GM23338 (cell line): Measurements from ENCODE around the gene TRAPPC4.
"Not testable (repeated sequence)": the region's sequence is repeated elsewhere in the genome, so short reads cannot be mapped to it uniquely, and the experiment has no call there.

Experiments
- CREB1 ChIP-seq: fragments of 250-450 bp; sonication (Bioruptor Pico); IDR thresholded peaks from 2 replicates; pipeline ENCODE4 v1.5.0; 2020; ENCODE audit warnings: low read depth, mild to moderate bottlenecking, moderate library complexity
- EZH2 ChIP-seq: fragments of 200-600 bp; sonication (generic); IDR thresholded peaks from one replicate; pipeline ENCODE4 v1.8.0; 2017; ENCODE audit warnings: antibody characterized with exemption, mild to moderate bottlenecking, low read depth; ENCODE audit not compliant: unreplicated experiment
- EZH2phosphoT487 ChIP-seq: fragments of 200-600 bp; sonication (generic); IDR thresholded peaks from one replicate; pipeline ENCODE4 v1.8.1; 2018; ENCODE audit warnings: antibody characterized with exemption; ENCODE audit not compliant: unreplicated experiment
- JUNB ChIP-seq: IDR thresholded peaks from one replicate; pipeline ENCODE4 v1.6.1; 2016; ENCODE audit warnings: antibody characterized with exemption; ENCODE audit not compliant: unreplicated experiment
- NANOG ChIP-seq: IDR thresholded peaks from 2 replicates; pipeline ENCODE4 v1.6.1; 2016; ENCODE audit warnings: antibody characterized with exemption, borderline replicate concordance
- POLR2AphosphoS5 ChIP-seq: IDR thresholded peaks from 2 replicates; pipeline ENCODE4 v1.6.1; 2016; ENCODE audit warnings: antibody characterized with exemption, low read depth
- STAT1 ChIP-seq: IDR thresholded peaks from one replicate; pipeline ENCODE4 v1.6.1; 2016; ENCODE audit warnings: antibody characterized with exemption; ENCODE audit not compliant: unreplicated experiment
- ZNF114 ChIP-seq: fragments of 250-450 bp; sonication (Bioruptor Pico); IDR thresholded peaks from 2 replicates; pipeline ENCODE4 v1.5.0; 2020; ENCODE audit warnings: mild to moderate bottlenecking, moderate library complexity
- ZNF331 ChIP-seq: fragments of 250-450 bp; sonication (Bioruptor Pico); IDR thresholded peaks from 2 replicates; pipeline ENCODE4 v1.5.0; 2020; ENCODE audit warnings: low read depth, mild to moderate bottlenecking, moderate library complexity
- TF ChIP-seq, protein P1 (sequence below), 2 experiments: fragments of 200-600 bp in 1 of 2; sonication (generic) in 1 of 2; conservative IDR thresholded peaks; 2 replicates each; pipeline versions ENCODE4 v1.5.1 to v1.6.1; 2016 to 2017; ENCODE audit warnings: antibody characterized with exemption in 2 of 2, low read depth in 2 of 2, mild to moderate bottlenecking in 2 of 2, moderate library complexity in 1 of 2
- TF ChIP-seq, protein P2 (sequence below): IDR thresholded peaks from one replicate; pipeline ENCODE4 v1.6.1; 2018; ENCODE audit warnings: antibody characterized with exemption; ENCODE audit not compliant: unreplicated experiment
- TF ChIP-seq, protein P3 (sequence below): IDR thresholded peaks from 2 replicates; pipeline ENCODE4 v1.6.1; 2016; ENCODE audit warnings: antibody characterized with exemption
- TF ChIP-seq, protein P4 (sequence below): fragments of 250-450 bp; sonication (Bioruptor Pico); IDR thresholded peaks from 2 replicates; pipeline ENCODE4 v1.5.0; 2020; ENCODE audit warnings: mild to moderate bottlenecking, moderate library complexity

DNA sequence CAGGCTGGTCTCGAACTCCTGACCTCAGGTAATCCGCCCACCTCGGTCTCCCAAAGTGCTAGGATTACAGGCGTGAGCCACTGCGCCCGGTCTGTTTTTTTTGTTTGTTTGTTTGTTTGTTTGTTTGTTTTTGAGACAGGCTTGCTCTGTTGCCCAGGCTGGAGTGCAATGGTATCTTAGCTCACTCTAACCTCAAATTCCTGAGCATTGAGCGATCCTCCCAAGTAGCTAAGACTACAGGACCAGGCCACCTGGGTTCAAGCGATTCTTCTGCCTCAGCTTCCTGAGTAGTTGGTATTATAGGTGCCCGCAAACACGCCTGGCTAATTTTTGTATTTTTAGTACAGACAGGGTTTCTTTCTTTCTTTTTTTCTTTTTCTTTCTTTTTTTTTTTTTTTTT lies 14.9 kb downstream of the TRAPPC4 start:
- not testable (repeated sequence) for TF ChIP-seq EZH2phosphoT487; STAT1; EZH2; POLR2AphosphoS5; CREB1; ZNF331; NANOG; JUNB; ZNF114 (CRISPR knock-in tag)
- TF ChIP-seq, protein P1, sequence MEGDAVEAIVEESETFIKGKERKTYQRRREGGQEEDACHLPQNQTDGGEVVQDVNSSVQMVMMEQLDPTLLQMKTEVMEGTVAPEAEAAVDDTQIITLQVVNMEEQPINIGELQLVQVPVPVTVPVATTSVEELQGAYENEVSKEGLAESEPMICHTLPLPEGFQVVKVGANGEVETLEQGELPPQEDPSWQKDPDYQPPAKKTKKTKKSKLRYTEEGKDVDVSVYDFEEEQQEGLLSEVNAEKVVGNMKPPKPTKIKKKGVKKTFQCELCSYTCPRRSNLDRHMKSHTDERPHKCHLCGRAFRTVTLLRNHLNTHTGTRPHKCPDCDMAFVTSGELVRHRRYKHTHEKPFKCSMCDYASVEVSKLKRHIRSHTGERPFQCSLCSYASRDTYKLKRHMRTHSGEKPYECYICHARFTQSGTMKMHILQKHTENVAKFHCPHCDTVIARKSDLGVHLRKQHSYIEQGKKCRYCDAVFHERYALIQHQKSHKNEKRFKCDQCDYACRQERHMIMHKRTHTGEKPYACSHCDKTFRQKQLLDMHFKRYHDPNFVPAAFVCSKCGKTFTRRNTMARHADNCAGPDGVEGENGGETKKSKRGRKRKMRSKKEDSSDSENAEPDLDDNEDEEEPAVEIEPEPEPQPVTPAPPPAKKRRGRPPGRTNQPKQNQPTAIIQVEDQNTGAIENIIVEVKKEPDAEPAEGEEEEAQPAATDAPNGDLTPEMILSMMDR (conservative IDR thresholded peaks at IDR 0.05; ENCODE audit: low read depth in 2 of 2) = not testable (repeated sequence)
- TF ChIP-seq, protein P2, sequence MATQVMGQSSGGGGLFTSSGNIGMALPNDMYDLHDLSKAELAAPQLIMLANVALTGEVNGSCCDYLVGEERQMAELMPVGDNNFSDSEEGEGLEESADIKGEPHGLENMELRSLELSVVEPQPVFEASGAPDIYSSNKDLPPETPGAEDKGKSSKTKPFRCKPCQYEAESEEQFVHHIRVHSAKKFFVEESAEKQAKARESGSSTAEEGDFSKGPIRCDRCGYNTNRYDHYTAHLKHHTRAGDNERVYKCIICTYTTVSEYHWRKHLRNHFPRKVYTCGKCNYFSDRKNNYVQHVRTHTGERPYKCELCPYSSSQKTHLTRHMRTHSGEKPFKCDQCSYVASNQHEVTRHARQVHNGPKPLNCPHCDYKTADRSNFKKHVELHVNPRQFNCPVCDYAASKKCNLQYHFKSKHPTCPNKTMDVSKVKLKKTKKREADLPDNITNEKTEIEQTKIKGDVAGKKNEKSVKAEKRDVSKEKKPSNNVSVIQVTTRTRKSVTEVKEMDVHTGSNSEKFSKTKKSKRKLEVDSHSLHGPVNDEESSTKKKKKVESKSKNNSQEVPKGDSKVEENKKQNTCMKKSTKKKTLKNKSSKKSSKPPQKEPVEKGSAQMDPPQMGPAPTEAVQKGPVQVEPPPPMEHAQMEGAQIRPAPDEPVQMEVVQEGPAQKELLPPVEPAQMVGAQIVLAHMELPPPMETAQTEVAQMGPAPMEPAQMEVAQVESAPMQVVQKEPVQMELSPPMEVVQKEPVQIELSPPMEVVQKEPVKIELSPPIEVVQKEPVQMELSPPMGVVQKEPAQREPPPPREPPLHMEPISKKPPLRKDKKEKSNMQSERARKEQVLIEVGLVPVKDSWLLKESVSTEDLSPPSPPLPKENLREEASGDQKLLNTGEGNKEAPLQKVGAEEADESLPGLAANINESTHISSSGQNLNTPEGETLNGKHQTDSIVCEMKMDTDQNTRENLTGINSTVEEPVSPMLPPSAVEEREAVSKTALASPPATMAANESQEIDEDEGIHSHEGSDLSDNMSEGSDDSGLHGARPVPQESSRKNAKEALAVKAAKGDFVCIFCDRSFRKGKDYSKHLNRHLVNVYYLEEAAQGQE = not testable (repeated sequence)
- TF ChIP-seq, protein P3, sequence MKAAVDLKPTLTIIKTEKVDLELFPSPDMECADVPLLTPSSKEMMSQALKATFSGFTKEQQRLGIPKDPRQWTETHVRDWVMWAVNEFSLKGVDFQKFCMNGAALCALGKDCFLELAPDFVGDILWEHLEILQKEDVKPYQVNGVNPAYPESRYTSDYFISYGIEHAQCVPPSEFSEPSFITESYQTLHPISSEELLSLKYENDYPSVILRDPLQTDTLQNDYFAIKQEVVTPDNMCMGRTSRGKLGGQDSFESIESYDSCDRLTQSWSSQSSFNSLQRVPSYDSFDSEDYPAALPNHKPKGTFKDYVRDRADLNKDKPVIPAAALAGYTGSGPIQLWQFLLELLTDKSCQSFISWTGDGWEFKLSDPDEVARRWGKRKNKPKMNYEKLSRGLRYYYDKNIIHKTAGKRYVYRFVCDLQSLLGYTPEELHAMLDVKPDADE = not testable (repeated sequence)
- TF ChIP-seq, protein P4, sequence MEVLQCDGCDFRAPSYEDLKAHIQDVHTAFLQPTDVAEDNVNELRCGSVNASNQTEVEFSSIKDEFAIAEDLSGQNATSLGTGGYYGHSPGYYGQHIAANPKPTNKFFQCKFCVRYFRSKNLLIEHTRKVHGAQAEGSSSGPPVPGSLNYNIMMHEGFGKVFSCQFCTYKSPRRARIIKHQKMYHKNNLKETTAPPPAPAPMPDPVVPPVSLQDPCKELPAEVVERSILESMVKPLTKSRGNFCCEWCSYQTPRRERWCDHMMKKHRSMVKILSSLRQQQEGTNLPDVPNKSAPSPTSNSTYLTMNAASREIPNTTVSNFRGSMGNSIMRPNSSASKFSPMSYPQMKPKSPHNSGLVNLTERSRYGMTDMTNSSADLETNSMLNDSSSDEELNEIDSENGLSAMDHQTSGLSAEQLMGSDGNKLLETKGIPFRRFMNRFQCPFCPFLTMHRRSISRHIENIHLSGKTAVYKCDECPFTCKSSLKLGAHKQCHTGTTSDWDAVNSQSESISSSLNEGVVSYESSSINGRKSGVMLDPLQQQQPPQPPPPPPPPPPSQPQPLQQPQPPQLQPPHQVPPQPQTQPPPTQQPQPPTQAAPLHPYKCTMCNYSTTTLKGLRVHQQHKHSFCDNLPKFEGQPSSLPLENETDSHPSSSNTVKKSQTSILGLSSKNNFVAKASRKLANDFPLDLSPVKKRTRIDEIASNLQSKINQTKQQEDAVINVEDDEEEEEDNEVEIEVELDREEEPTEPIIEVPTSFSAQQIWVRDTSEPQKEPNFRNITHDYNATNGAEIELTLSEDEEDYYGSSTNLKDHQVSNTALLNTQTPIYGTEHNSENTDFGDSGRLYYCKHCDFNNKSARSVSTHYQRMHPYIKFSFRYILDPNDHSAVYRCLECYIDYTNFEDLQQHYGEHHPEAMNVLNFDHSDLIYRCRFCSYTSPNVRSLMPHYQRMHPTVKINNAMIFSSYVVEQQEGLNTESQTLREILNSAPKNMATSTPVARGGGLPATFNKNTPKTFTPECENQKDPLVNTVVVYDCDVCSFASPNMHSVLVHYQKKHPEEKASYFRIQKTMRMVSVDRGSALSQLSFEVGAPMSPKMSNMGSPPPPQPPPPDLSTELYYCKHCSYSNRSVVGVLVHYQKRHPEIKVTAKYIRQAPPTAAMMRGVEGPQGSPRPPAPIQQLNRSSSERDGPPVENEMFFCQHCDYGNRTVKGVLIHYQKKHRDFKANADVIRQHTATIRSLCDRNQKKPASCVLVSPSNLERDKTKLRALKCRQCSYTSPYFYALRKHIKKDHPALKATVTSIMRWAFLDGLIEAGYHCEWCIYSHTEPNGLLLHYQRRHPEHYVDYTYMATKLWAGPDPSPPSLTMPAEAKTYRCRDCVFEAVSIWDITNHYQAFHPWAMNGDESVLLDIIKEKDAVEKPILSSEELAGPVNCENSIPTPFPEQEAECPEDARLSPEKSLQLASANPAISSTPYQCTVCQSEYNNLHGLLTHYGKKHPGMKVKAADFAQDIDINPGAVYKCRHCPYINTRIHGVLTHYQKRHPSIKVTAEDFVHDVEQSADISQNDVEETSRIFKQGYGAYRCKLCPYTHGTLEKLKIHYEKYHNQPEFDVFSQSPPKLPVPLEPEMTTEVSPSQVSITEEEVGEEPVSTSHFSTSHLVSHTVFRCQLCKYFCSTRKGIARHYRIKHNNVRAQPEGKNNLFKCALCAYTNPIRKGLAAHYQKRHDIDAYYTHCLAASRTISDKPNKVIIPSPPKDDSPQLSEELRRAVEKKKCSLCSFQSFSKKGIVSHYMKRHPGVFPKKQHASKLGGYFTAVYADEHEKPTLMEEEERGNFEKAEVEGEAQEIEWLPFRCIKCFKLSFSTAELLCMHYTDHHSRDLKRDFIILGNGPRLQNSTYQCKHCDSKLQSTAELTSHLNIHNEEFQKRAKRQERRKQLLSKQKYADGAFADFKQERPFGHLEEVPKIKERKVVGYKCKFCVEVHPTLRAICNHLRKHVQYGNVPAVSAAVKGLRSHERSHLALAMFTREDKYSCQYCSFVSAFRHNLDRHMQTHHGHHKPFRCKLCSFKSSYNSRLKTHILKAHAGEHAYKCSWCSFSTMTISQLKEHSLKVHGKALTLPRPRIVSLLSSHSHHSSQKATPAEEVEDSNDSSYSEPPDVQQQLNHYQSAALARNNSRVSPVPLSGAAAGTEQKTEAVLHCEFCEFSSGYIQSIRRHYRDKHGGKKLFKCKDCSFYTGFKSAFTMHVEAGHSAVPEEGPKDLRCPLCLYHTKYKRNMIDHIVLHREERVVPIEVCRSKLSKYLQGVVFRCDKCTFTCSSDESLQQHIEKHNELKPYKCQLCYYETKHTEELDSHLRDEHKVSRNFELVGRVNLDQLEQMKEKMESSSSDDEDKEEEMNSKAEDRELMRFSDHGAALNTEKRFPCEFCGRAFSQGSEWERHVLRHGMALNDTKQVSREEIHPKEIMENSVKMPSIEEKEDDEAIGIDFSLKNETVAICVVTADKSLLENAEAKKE (CRISPR knock-in tag) = not testable (repeated sequence)
